Measurements from ENCODE around the gene NAT16. TPM values are rescaled to one million over a fixed set of nuclear protein-coding genes. Genes with fewer than 3 reads are reported as not detected.

NAT16 gene
- polyA plus RNA-seq, 1 donor from 2014 or later = 4.5 TPM

DNA sequence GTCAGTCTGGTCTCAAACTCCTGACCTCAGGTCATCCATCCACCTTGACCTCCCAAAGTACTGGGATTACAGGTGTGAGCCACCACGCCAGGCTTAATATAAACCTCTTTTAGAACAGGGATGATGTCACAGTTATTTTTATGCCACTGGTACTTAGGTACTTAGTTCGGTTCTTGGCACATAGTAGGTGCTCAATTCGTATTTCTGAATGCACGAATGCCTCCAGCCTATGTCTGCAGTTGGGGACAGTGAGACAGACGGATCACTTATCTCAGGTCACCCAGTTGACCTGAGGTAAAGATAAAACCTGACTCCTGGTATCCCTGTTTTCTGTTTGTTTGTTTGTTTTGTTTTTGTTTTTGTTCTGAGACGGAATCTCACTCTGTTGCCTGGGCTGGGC is 6.1 kb upstream of the NAT16 start:
- H3K27me3 ChIP-seq (ENCODE audit: insufficient read depth, low read depth, low read length) = peaks cover 3% of the 10 kb centered on the region
- H2AFZ ChIP-seq (ENCODE audit: low read depth, low read length) = no peak overlapping the region
- H3K27ac ChIP-seq (ENCODE audit: low read length) = no peak overlapping the region
- H4K20me1 ChIP-seq (ENCODE audit: insufficient read depth) = no peaks in the 10 kb centered on the region
- no peaks in the 10 kb centered on the region for H3K36me3 ChIP-seq (ENCODE audit: insufficient read depth, low read length)
- no peak overlapping the region for H3K4me3 ChIP-seq (ENCODE audit: low read length)
- no peaks in the 10 kb centered on the region for H3F3A ChIP-seq (ENCODE audit: insufficient read depth, low read length, poor library complexity, severe bottlenecking)
- no peaks in the 10 kb centered on the region for H3K79me2 ChIP-seq (replicated peaks; ENCODE audit: insufficient read depth, low read length)
- H3K9me2 ChIP-seq (ENCODE audit: insufficient read depth, low read length) = no peaks in the 10 kb centered on the region
- no peak overlapping the region for H3K9ac ChIP-seq (ENCODE audit: low read length)
- H3K4me2 ChIP-seq (ENCODE audit: low read length) = no peak overlapping the region
- TF ChIP-seq REST (IDR thresholded peaks at IDR 0.05; ENCODE audit: borderline replicate concordance) = no peak
- TF ChIP-seq MXI1 (conservative IDR thresholded peaks at IDR 0.05; ENCODE audit: poor library complexity, severe bottlenecking) = no peak
- TF ChIP-seq SMC3 (conservative IDR thresholded peaks at IDR 0.05; ENCODE audit: poor library complexity) = no peak
- no peak for TF ChIP-seq RAD21 (conservative IDR thresholded peaks at IDR 0.05)
- TF ChIP-seq, protein P1, sequence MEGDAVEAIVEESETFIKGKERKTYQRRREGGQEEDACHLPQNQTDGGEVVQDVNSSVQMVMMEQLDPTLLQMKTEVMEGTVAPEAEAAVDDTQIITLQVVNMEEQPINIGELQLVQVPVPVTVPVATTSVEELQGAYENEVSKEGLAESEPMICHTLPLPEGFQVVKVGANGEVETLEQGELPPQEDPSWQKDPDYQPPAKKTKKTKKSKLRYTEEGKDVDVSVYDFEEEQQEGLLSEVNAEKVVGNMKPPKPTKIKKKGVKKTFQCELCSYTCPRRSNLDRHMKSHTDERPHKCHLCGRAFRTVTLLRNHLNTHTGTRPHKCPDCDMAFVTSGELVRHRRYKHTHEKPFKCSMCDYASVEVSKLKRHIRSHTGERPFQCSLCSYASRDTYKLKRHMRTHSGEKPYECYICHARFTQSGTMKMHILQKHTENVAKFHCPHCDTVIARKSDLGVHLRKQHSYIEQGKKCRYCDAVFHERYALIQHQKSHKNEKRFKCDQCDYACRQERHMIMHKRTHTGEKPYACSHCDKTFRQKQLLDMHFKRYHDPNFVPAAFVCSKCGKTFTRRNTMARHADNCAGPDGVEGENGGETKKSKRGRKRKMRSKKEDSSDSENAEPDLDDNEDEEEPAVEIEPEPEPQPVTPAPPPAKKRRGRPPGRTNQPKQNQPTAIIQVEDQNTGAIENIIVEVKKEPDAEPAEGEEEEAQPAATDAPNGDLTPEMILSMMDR (IDR thresholded peaks at IDR 0.05; ENCODE audit: poor library complexity, severe bottlenecking) = no peak
- TF ChIP-seq EP300 (conservative IDR thresholded peaks at IDR 0.05; ENCODE audit: poor library complexity, severe bottlenecking) = no peak
- no peak for TF ChIP-seq TAF1 (IDR thresholded peaks at IDR 0.05; ENCODE audit: low read depth)
- no peak for TF ChIP-seq EZH2 (IDR thresholded peaks at IDR 0.05; ENCODE audit: borderline replicate concordance, insufficient read depth, low read length, poor library complexity, severe bottlenecking)
- no peak for TF ChIP-seq POLR2AphosphoS5 (IDR thresholded peaks at IDR 0.05)
- no peaks in the 10 kb centered on the region for H3K9me3 ChIP-seq (ENCODE audit: low read length)

- no peaks in the 10 kb centered on the region for H3K79me2 ChIP-seq (replicated peaks; ENCODE audit: insufficient read depth, low read length)
- no peak overlapping the region for H2AFZ ChIP-seq (ENCODE audit: low read depth, low read length)
- H3K9me3 ChIP-seq (ENCODE audit: low read length) = no peaks in the 10 kb centered on the region
- H3K9me2 ChIP-seq (ENCODE audit: insufficient read depth, low read length) = no peaks in the 10 kb centered on the region
- peaks cover 10% of the 10 kb centered on the region for H3K27me3 ChIP-seq (ENCODE audit: insufficient read depth, low read depth, low read length)
- H3K27ac ChIP-seq (ENCODE audit: low read length) = no peak overlapping the region
- no peaks in the 10 kb centered on the region for H3K36me3 ChIP-seq (ENCODE audit: insufficient read depth, low read length)
- TF ChIP-seq EZH2 (IDR thresholded peaks at IDR 0.05; ENCODE audit: borderline replicate concordance, insufficient read depth, low read length, poor library complexity, severe bottlenecking) (no peak), MXI1 (conservative IDR thresholded peaks at IDR 0.05; ENCODE audit: poor library complexity, severe bottlenecking) (no peak), POLR2AphosphoS5 (IDR thresholded peaks at IDR 0.05) (no peak), EP300 (conservative IDR thresholded peaks at IDR 0.05; ENCODE audit: poor library complexity, severe bottlenecking) (no peak), REST (IDR thresholded peaks at IDR 0.05; ENCODE audit: borderline replicate concordance) (no peak), SMC3 (conservative IDR thresholded peaks at IDR 0.05; ENCODE audit: poor library complexity) (no peak), TAF1 (IDR thresholded peaks at IDR 0.05; ENCODE audit: low read depth) (no peak), RAD21 (conservative IDR thresholded peaks at IDR 0.05) (no peak)
- TF ChIP-seq, protein P1 (IDR thresholded peaks at IDR 0.05; ENCODE audit: poor library complexity, severe bottlenecking) = no peak
- H3F3A ChIP-seq (ENCODE audit: insufficient read depth, low read length, poor library complexity, severe bottlenecking) = no peaks in the 10 kb centered on the region
- H4K20me1 ChIP-seq (ENCODE audit: insufficient read depth) = no peaks in the 10 kb centered on the region
- no peak overlapping the region for H3K4me2 ChIP-seq (ENCODE audit: low read length)
- H3K4me3 ChIP-seq (ENCODE audit: low read length) = no peak overlapping the region
- no peak overlapping the region for H3K9ac ChIP-seq (ENCODE audit: low read length)
Observed at GRCh38 chr7:101185258-101185839, 5.3 kb upstream of the NAT16 start.
